Duodenal mucosa (tissue), 2 donors: ENCODE results near the gene SH2D3C.

Source experiments
- H3K27ac ChIP-seq: one replicate; pipeline ENCODE4 v1.7.0; 2013; ENCODE audit warnings: low read depth, low read length
- H3K27me3 ChIP-seq, 2 donors: one replicate each; pipeline ENCODE4 v1.7.0; 2013; ENCODE audit warnings: low read length in 2 of 2, control low read depth in 1 of 2; ENCODE audit not compliant: insufficient read depth in 2 of 2, control insufficient read depth in 1 of 2
- H3K36me3 ChIP-seq, 2 donors: one replicate each; pipeline ENCODE4 v1.7.0; 2013; ENCODE audit warnings: low read length in 2 of 2, control low read depth in 1 of 2; ENCODE audit not compliant: insufficient read depth in 2 of 2, control insufficient read depth in 1 of 2
- H3K4me1 ChIP-seq, 2 donors: one replicate each; pipeline ENCODE4 v1.7.0; 2013; ENCODE audit warnings: low read length in 2 of 2, control low read depth in 1 of 2; ENCODE audit not compliant: insufficient read depth in 2 of 2, control insufficient read depth in 1 of 2
- H3K4me3 ChIP-seq, 2 donors: one replicate each; pipeline ENCODE4 v1.7.0; 2013; ENCODE audit warnings: low read length in 2 of 2, low read depth in 1 of 2
- H3K9ac ChIP-seq, 2 donors: one replicate each; pipeline ENCODE4 v1.7.0; 2013; ENCODE audit warnings: low read length in 2 of 2, low read depth in 1 of 2
- H3K9me3 ChIP-seq, 2 donors: one replicate each; pipeline ENCODE4 v1.7.0; 2013; ENCODE audit warnings: low read length in 2 of 2, control low read depth in 1 of 2; ENCODE audit not compliant: control insufficient read depth in 1 of 2

The SH2D3C gene

GRCh38 chr9:127692071-127692470 is 86.4 kb downstream of the SH2D3C start:
- Histone ChIP-seq H3K27ac (no peak overlapping the region), H3K4me3 (no peak overlapping the region), H3K36me3 (peaks cover 0 to 4% of the 10 kb centered on the region in 2 donors), H3K4me1 (peaks cover 0 to 4% of the 10 kb centered on the region in 2 donors), H3K9me3 (no peaks in the 10 kb centered on the region), H3K27me3 (no peaks in the 10 kb centered on the region), H3K9ac (no peak overlapping the region)

- no peak overlapping the region for H3K27ac ChIP-seq
- H3K9me3 ChIP-seq = no peaks in the 10 kb centered on the region
- H3K4me1 ChIP-seq = peaks cover 0 to 4% of the 10 kb centered on the region in 2 donors
- no peak overlapping the region for H3K4me3 ChIP-seq
- H3K9ac ChIP-seq = no peak overlapping the region
- peaks cover 0 to 9% of the 10 kb centered on the region in 2 donors for H3K36me3 ChIP-seq
- no peaks in the 10 kb centered on the region for H3K27me3 ChIP-seq
These were observed 87.7 kb downstream of the SH2D3C start for GRCh38 chr9:127690735-127691134.

- Histone ChIP-seq H3K4me3 (no peak overlapping the region), H3K27me3 (no peaks in the 10 kb centered on the region), H3K9me3 (no peaks in the 10 kb centered on the region), H3K4me1 (no peaks in the 10 kb centered on the region), H3K27ac (no peak overlapping the region), H3K9ac (no peak overlapping the region), H3K36me3 (peaks cover 0 to 9% of the 10 kb centered on the region in 2 donors)
These were observed 89.0 kb downstream of the SH2D3C start for GRCh38 chr9:127689329-127690000.
